ENCODE results near the gene NOP58.

DNA sequence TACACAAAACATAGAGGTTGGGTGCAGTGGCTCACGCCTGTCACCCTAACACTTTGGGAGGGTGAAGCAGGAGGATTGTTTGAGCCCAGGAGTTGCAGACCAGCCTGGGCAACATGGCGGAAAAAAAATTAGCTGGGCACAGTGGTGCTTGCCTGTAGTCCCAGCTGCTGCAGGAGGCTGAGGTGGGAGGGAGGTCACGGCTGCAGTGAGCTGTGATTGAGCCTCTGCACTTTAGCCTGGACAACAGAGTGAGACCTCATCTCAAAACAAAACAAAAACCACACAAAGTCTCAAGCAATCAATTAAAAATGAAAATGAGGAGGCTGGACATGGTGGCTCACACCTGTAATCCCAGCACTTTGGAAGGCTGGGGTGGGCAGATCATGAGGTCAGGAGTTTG lies 4.9 kb downstream of the NOP58 start:
- TF ChIP-seq, protein P1, sequence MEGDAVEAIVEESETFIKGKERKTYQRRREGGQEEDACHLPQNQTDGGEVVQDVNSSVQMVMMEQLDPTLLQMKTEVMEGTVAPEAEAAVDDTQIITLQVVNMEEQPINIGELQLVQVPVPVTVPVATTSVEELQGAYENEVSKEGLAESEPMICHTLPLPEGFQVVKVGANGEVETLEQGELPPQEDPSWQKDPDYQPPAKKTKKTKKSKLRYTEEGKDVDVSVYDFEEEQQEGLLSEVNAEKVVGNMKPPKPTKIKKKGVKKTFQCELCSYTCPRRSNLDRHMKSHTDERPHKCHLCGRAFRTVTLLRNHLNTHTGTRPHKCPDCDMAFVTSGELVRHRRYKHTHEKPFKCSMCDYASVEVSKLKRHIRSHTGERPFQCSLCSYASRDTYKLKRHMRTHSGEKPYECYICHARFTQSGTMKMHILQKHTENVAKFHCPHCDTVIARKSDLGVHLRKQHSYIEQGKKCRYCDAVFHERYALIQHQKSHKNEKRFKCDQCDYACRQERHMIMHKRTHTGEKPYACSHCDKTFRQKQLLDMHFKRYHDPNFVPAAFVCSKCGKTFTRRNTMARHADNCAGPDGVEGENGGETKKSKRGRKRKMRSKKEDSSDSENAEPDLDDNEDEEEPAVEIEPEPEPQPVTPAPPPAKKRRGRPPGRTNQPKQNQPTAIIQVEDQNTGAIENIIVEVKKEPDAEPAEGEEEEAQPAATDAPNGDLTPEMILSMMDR (IDR thresholded peaks at IDR 0.05 in 2 of 3, conservative IDR thresholded peaks at IDR 0.05 in 1 of 3; ENCODE audit: borderline replicate concordance in 1 of 3, insufficient read depth in 1 of 3, low read depth in 2 of 3, low read length in 2 of 3) = no peak
- TF ChIP-seq RAD21 (IDR thresholded peaks at IDR 0.05; ENCODE audit: low read depth) = no peak
- TF ChIP-seq, protein P2, sequence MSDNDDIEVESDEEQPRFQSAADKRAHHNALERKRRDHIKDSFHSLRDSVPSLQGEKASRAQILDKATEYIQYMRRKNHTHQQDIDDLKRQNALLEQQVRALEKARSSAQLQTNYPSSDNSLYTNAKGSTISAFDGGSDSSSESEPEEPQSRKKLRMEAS (IDR thresholded peaks at IDR 0.05) = no peak
- TF ChIP-seq ZNF274 (IDR thresholded peaks at IDR 0.05; ENCODE audit: low read depth, low read length) = no peak
- no peak for TF ChIP-seq POLR2A (IDR thresholded peaks at IDR 0.05; ENCODE audit: borderline replicate concordance, extremely low read depth, insufficient read depth, insufficient read length)
- TF ChIP-seq EZH2 (IDR thresholded peaks at IDR 0.05) = no peak
- TF ChIP-seq, protein P3, sequence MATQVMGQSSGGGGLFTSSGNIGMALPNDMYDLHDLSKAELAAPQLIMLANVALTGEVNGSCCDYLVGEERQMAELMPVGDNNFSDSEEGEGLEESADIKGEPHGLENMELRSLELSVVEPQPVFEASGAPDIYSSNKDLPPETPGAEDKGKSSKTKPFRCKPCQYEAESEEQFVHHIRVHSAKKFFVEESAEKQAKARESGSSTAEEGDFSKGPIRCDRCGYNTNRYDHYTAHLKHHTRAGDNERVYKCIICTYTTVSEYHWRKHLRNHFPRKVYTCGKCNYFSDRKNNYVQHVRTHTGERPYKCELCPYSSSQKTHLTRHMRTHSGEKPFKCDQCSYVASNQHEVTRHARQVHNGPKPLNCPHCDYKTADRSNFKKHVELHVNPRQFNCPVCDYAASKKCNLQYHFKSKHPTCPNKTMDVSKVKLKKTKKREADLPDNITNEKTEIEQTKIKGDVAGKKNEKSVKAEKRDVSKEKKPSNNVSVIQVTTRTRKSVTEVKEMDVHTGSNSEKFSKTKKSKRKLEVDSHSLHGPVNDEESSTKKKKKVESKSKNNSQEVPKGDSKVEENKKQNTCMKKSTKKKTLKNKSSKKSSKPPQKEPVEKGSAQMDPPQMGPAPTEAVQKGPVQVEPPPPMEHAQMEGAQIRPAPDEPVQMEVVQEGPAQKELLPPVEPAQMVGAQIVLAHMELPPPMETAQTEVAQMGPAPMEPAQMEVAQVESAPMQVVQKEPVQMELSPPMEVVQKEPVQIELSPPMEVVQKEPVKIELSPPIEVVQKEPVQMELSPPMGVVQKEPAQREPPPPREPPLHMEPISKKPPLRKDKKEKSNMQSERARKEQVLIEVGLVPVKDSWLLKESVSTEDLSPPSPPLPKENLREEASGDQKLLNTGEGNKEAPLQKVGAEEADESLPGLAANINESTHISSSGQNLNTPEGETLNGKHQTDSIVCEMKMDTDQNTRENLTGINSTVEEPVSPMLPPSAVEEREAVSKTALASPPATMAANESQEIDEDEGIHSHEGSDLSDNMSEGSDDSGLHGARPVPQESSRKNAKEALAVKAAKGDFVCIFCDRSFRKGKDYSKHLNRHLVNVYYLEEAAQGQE (IDR thresholded peaks at IDR 0.05; ENCODE audit: low read depth) = no peak
- no peak for TF ChIP-seq JUND (IDR thresholded peaks at IDR 0.05)
- TF ChIP-seq, protein P4, sequence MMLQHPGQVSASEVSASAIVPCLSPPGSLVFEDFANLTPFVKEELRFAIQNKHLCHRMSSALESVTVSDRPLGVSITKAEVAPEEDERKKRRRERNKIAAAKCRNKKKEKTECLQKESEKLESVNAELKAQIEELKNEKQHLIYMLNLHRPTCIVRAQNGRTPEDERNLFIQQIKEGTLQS (IDR thresholded peaks at IDR 0.05) = no peak
- TF ChIP-seq SRF (IDR thresholded peaks at IDR 0.05; ENCODE audit: low read depth) = no peak
- no peak for TF ChIP-seq FOSL1 (IDR thresholded peaks at IDR 0.05; ENCODE audit: low read depth)
- no peak for TF ChIP-seq POLR2AphosphoS5 (IDR thresholded peaks at IDR 0.05; ENCODE audit: low read depth, low read length)

Measured in HCT116 (cell line).